Measurements from ENCODE around the gene SMYD3.

SMYD3 gene

DNA sequence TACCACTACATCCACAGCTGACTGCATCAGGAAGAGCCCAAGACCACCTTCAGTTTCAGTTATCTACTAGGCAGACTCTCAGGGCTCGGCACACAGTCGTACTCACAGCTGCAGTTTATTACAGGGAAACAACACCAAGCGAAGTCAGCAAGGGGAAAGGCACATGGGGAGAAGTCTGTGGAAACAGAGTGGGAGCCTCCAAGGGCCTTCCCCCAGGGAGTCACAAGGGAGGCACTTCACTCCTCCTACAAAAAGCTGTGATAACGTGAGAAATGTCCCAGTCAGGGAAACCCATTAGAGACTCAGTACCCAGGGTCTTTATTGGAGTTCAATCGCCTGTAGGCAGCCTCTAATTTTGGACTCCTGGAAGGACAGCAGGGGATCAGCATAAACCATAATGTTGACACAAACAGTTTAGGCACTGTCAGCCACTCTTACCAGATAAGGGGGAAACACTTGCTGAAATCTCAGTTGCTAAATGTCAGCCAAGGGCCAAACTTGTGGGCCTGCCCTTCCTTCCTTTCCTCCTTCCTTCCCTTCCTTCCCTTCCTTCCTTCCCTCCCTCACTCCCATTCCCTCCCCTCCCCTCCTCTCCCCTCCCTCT, 444.0 kb downstream of the SMYD3 start:
- Histone ChIP-seq H2BK120ac (ENCODE audit: low read depth, low read length) (no peak overlapping the region), H2AFZ (ENCODE audit: low read depth, low read length) (no peak overlapping the region), H4K91ac (ENCODE audit: low read length) (no peak overlapping the region), H4K8ac (ENCODE audit: low read length) (no peak overlapping the region), H2BK12ac (ENCODE audit: low read length in 2 of 2) (no peak overlapping the region), H3K79me1 (replicated peaks; ENCODE audit: low read length, poor library complexity, severe bottlenecking) (no peaks in the 10 kb centered on the region), H3K4ac (ENCODE audit: low read depth in 1 of 2, low read length in 2 of 2) (no peak overlapping the region), H3K4me3 (ENCODE audit: insufficient read depth in 1 of 2, low read depth in 1 of 2, low read length in 2 of 2) (no peak overlapping the region), H3K4me1 (ENCODE audit: control insufficient read depth, insufficient read depth, low read depth, low read length) (peaks cover 2% of the 10 kb centered on the region), H3K4me2 (ENCODE audit: low read length, poor library complexity, severe bottlenecking) (no peak overlapping the region), H3K14ac (ENCODE audit: low read length in 2 of 2) (no peak overlapping the region), H2AK5ac (ENCODE audit: low read length, severe bottlenecking) (no peak overlapping the region), H3K9ac (ENCODE audit: low read length) (no peak overlapping the region), H2BK15ac (ENCODE audit: low read depth, poor library complexity, severe bottlenecking) (no peak overlapping the region), H3K9me3 (ENCODE audit: control insufficient read depth, low read length) (no peaks in the 10 kb centered on the region), H3K36me3 (ENCODE audit: control insufficient read depth in 1 of 2, insufficient read depth in 2 of 2, low read depth in 1 of 2, low read length in 2 of 2) (no peaks in the 10 kb centered on the region), H3K27me3 (ENCODE audit: control insufficient read depth in 1 of 2, insufficient read depth in 1 of 2, low read length in 2 of 2) (no peaks in the 10 kb centered on the region), H3K27ac (ENCODE audit: low read length, poor library complexity, severe bottlenecking) (no peak overlapping the region), H3K18ac (ENCODE audit: low read depth in 1 of 2, low read length in 2 of 2) (no peak overlapping the region), H3K23ac (ENCODE audit: low read length in 2 of 2) (no peak overlapping the region), H2BK5ac (ENCODE audit: low read depth, low read length, poor library complexity, severe bottlenecking) (no peak overlapping the region)
- no peak for DNase-seq
- WGBS = 88% methylated on average over 5 of the region's 5 CpGs

GRCh38 chr1:246058466-246058865, 448.6 kb downstream of the SMYD3 start:
- Histone ChIP-seq H3K18ac (ENCODE audit: low read depth in 1 of 2, low read length in 2 of 2) (no peak overlapping the region), H3K36me3 (ENCODE audit: control insufficient read depth in 1 of 2, insufficient read depth in 2 of 2, low read depth in 1 of 2, low read length in 2 of 2) (no peaks in the 10 kb centered on the region), H3K9ac (ENCODE audit: low read length) (no peak overlapping the region), H2AFZ (ENCODE audit: low read depth, low read length) (no peak overlapping the region), H3K23ac (ENCODE audit: low read length in 2 of 2) (no peak overlapping the region), H3K27me3 (ENCODE audit: control insufficient read depth in 1 of 2, insufficient read depth in 1 of 2, low read length in 2 of 2) (no peaks in the 10 kb centered on the region), H3K9me3 (ENCODE audit: control insufficient read depth, low read length) (no peaks in the 10 kb centered on the region), H3K4ac (ENCODE audit: low read depth in 1 of 2, low read length in 2 of 2) (no peak overlapping the region), H2BK15ac (ENCODE audit: low read depth, poor library complexity, severe bottlenecking) (no peak overlapping the region), H3K14ac (ENCODE audit: low read length in 2 of 2) (no peak overlapping the region), H4K8ac (ENCODE audit: low read length) (no peak overlapping the region), H3K4me1 (ENCODE audit: control insufficient read depth, insufficient read depth, low read depth, low read length) (no peaks in the 10 kb centered on the region), H3K79me1 (replicated peaks; ENCODE audit: low read length, poor library complexity, severe bottlenecking) (no peaks in the 10 kb centered on the region), H2AK5ac (ENCODE audit: low read length, severe bottlenecking) (no peak overlapping the region), H3K27ac (ENCODE audit: low read length, poor library complexity, severe bottlenecking) (no peak overlapping the region), H2BK12ac (ENCODE audit: low read length in 2 of 2) (no peak overlapping the region), H2BK5ac (ENCODE audit: low read depth, low read length, poor library complexity, severe bottlenecking) (no peak overlapping the region), H3K4me3 (ENCODE audit: insufficient read depth in 1 of 2, low read depth in 1 of 2, low read length in 2 of 2) (no peak overlapping the region), H2BK120ac (ENCODE audit: low read depth, low read length) (no peak overlapping the region), H3K4me2 (ENCODE audit: low read length, poor library complexity, severe bottlenecking) (no peak overlapping the region), H4K91ac (ENCODE audit: low read length) (no peak overlapping the region)
- no peak for DNase-seq
- no CpG with 5 or more reads among the region's 3 CpGs for WGBS

DNA sequence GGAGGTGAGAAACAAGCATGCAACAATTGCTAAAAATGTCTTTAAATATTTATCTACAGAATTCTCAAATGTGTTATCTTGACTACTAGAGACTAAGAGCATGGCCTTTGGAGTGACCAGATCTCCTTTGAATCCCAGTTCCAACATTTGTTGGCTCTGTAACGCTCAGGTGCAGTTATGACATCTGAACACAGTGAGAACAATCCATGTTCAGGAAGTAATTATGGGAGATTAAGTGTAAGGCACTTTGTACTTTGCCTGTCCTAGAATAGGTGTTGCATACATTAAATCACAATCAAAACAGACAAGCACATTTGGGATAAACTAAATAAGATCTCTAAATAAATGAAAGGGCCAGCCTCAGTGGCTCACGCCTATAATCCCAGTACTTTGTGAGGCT, 454.5 kb downstream of the SMYD3 start:
- H2AK5ac ChIP-seq (ENCODE audit: low read length, severe bottlenecking) = no peak overlapping the region
- H3K27ac ChIP-seq (ENCODE audit: low read length, poor library complexity, severe bottlenecking) = no peak overlapping the region
- no peak overlapping the region for H2BK15ac ChIP-seq (ENCODE audit: low read depth, poor library complexity, severe bottlenecking)
- no peak overlapping the region for H2BK12ac ChIP-seq (ENCODE audit: low read length in 2 of 2)
- H3K18ac ChIP-seq (ENCODE audit: low read depth in 1 of 2, low read length in 2 of 2) = no peak overlapping the region
- no peak overlapping the region for H3K4me2 ChIP-seq (ENCODE audit: low read length, poor library complexity, severe bottlenecking)
- H3K4me1 ChIP-seq (ENCODE audit: control insufficient read depth, insufficient read depth, low read depth, low read length) = no peaks in the 10 kb centered on the region
- H4K91ac ChIP-seq (ENCODE audit: low read length) = no peak overlapping the region
- H3K4me3 ChIP-seq (ENCODE audit: insufficient read depth in 1 of 2, low read depth in 1 of 2, low read length in 2 of 2) = no peak overlapping the region
- H3K23ac ChIP-seq (ENCODE audit: low read length in 2 of 2) = no peak overlapping the region
- no peak for DNase-seq
- 97% methylated on average over 2 of the region's 2 CpGs for WGBS
- peaks cover 0 to 2% of the 10 kb centered on the region in 2 experiments for H3K36me3 ChIP-seq (ENCODE audit: control insufficient read depth in 1 of 2, insufficient read depth in 2 of 2, low read depth in 1 of 2, low read length in 2 of 2)
- no peak overlapping the region for H3K9ac ChIP-seq (ENCODE audit: low read length)
- no peaks in the 10 kb centered on the region for H3K79me1 ChIP-seq (replicated peaks; ENCODE audit: low read length, poor library complexity, severe bottlenecking)
- no peak overlapping the region for H2AFZ ChIP-seq (ENCODE audit: low read depth, low read length)
- no peak overlapping the region for H3K4ac ChIP-seq (ENCODE audit: low read depth in 1 of 2, low read length in 2 of 2)
- no peak overlapping the region for H3K14ac ChIP-seq (ENCODE audit: low read length in 2 of 2)
- H3K27me3 ChIP-seq (ENCODE audit: control insufficient read depth in 1 of 2, insufficient read depth in 1 of 2, low read length in 2 of 2) = no peaks in the 10 kb centered on the region
- no peak overlapping the region for H2BK120ac ChIP-seq (ENCODE audit: low read depth, low read length)
- no peak overlapping the region for H4K8ac ChIP-seq (ENCODE audit: low read length)
- H3K9me3 ChIP-seq (ENCODE audit: control insufficient read depth, low read length) = no peaks in the 10 kb centered on the region
- no peak overlapping the region for H2BK5ac ChIP-seq (ENCODE audit: low read depth, low read length, poor library complexity, severe bottlenecking)

DNA sequence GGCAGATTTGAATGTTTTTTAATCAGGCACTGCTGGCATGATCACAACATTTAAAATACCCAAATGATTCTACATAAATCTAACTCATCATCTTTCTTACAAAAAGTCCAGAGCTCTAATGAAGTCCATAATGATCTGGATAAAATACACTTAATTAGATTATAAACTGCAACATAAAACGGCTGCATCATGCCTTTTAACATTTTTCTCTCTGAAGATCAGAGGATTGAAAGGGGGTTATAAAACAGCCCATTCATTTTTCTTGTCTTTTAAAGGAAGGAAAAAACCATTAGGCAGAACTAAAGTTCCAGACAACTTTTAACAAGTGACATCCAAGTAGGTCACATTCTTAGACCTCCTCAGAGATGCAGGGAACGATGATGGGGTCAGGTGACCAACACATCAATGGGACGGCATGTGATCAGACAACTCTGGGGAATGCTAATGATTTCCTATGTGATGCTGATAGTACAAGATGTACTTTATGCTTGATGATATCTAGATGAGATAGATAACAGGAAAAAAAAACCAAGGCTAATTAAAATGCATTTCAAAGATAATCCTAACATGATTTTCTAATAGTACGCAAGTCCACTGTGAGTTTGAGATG, 455.1 kb downstream of the SMYD3 start:
- no peaks in the 10 kb centered on the region for H3K4me1 ChIP-seq (ENCODE audit: control insufficient read depth, insufficient read depth, low read depth, low read length)
- H2BK15ac ChIP-seq (ENCODE audit: low read depth, poor library complexity, severe bottlenecking) = no peak overlapping the region
- peaks cover 0 to 2% of the 10 kb centered on the region in 2 experiments for H3K36me3 ChIP-seq (ENCODE audit: control insufficient read depth in 1 of 2, insufficient read depth in 2 of 2, low read depth in 1 of 2, low read length in 2 of 2)
- no peaks in the 10 kb centered on the region for H3K9me3 ChIP-seq (ENCODE audit: control insufficient read depth, low read length)
- whole genome bisulfite sequencing = 85% methylated on average over 3 of the region's 4 CpGs
- no peak overlapping the region for H3K4me3 ChIP-seq (ENCODE audit: insufficient read depth in 1 of 2, low read depth in 1 of 2, low read length in 2 of 2)
- H3K23ac ChIP-seq (ENCODE audit: low read length in 2 of 2) = no peak overlapping the region
- H4K91ac ChIP-seq (ENCODE audit: low read length) = no peak overlapping the region
- no peaks in the 10 kb centered on the region for H3K27me3 ChIP-seq (ENCODE audit: control insufficient read depth in 1 of 2, insufficient read depth in 1 of 2, low read length in 2 of 2)
- no peak overlapping the region for H3K27ac ChIP-seq (ENCODE audit: low read length, poor library complexity, severe bottlenecking)
- no peak overlapping the region for H2AK5ac ChIP-seq (ENCODE audit: low read length, severe bottlenecking)
- no peak overlapping the region for H2BK120ac ChIP-seq (ENCODE audit: low read depth, low read length)
- no peak overlapping the region for H3K4me2 ChIP-seq (ENCODE audit: low read length, poor library complexity, severe bottlenecking)
- H3K9ac ChIP-seq (ENCODE audit: low read length) = no peak overlapping the region
- no peak for DNase-seq
- H4K8ac ChIP-seq (ENCODE audit: low read length) = no peak overlapping the region
- H2AFZ ChIP-seq (ENCODE audit: low read depth, low read length) = no peak overlapping the region
- H3K79me1 ChIP-seq (replicated peaks; ENCODE audit: low read length, poor library complexity, severe bottlenecking) = no peaks in the 10 kb centered on the region
- H3K18ac ChIP-seq (ENCODE audit: low read depth in 1 of 2, low read length in 2 of 2) = no peak overlapping the region
- no peak overlapping the region for H3K14ac ChIP-seq (ENCODE audit: low read length in 2 of 2)
- H3K4ac ChIP-seq (ENCODE audit: low read depth in 1 of 2, low read length in 2 of 2) = no peak overlapping the region
- no peak overlapping the region for H2BK5ac ChIP-seq (ENCODE audit: low read depth, low read length, poor library complexity, severe bottlenecking)
- H2BK12ac ChIP-seq (ENCODE audit: low read length in 2 of 2) = no peak overlapping the region
